MCF 10A (cell line): ENCODE results near the gene GPX3. TPM values are rescaled to one million over a fixed set of nuclear protein-coding genes. Genes with fewer than 3 reads are reported as not detected.
A peak's percentile ranks its signal among the peaks of the same experiment; 100 is the strongest.

Source experiments
- BruUV-seq: library from RNA; stranded (reverse); fragments of 400-500 nt; replicated peaks from 2 replicates; lab custom pipeline; 2021; lab: Mats Ljungman, UMichigan
- CTCF ChIA-PET: fragments of 300-600 bp; sonication (Branson Sonifier 250); formaldehyde crosslinking; extraction: SDS; loops from one replicate; lab custom pipeline; 2021; ENCODE audit warnings: antibody characterized with exemption, inconsistent platforms; lab: Yijun Ruan, JAX
- POLR2A ChIA-PET: fragments of 300-600, 350-650 bp; sonication (Branson Sonifier 250); formaldehyde crosslinking; extraction: SDS; loops from one replicate; lab custom pipeline; 2020; ENCODE audit warnings: antibody characterized with exemption, inconsistent platforms; lab: Yijun Ruan, JAX
- DNase-seq: peaks from one replicate; pipeline ENCODE4 v3.0.0-alpha.2; 2018; ENCODE audit not compliant: unreplicated experiment
- H3K27ac Mint-ChIP-seq: one replicate; pipeline ENCODE4 v1.8.0; 2022; ENCODE audit warnings: mild to moderate bottlenecking, low read depth, mixed read lengths; ENCODE audit not compliant: unreplicated experiment
- H3K27me3 Mint-ChIP-seq: one replicate; pipeline ENCODE4 v1.8.0; 2022; ENCODE audit warnings: mixed read lengths; ENCODE audit not compliant: insufficient read depth, unreplicated experiment
- H3K36me3 Mint-ChIP-seq: one replicate; pipeline ENCODE4 v1.8.0; 2022; ENCODE audit warnings: mild to moderate bottlenecking, moderate library complexity, mixed read lengths; ENCODE audit not compliant: insufficient read depth, unreplicated experiment
- H3K4me1 Mint-ChIP-seq: one replicate; pipeline ENCODE4 v1.8.0; 2022; ENCODE audit warnings: mixed read lengths; ENCODE audit not compliant: insufficient read depth, unreplicated experiment
- H3K4me3 Mint-ChIP-seq: one replicate; pipeline ENCODE4 v1.8.0; 2022; ENCODE audit warnings: mild to moderate bottlenecking, moderate library complexity, mixed read lengths; ENCODE audit not compliant: unreplicated experiment
- H3K9me3 Mint-ChIP-seq: one replicate; pipeline ENCODE4 v1.8.0; 2022; ENCODE audit warnings: mixed read lengths; ENCODE audit not compliant: unreplicated experiment
- intact Hi-C: fragments of 100-400 bp; cut with micrococcal nuclease; formaldehyde crosslinking; loops from 2 replicates; pipeline ENCODE4 v1.14.1; 2022
- total RNA-seq: library from RNA; stranded (reverse); gene quantifications from 2 replicates; pipeline ENCODE4 v1.2.3, GENCODE V29; 2022
- TF ChIP-seq, protein P1 (sequence below): fragments of 200-600 bp; IDR thresholded peaks from one replicate; pipeline ENCODE4 v1.8.0; 2022; ENCODE audit warnings: antibody characterized with exemption, mild to moderate bottlenecking; ENCODE audit not compliant: unreplicated experiment

The GPX3 gene
- total RNA-seq, 1 experiment from 2014 or later: not detected

DNA sequence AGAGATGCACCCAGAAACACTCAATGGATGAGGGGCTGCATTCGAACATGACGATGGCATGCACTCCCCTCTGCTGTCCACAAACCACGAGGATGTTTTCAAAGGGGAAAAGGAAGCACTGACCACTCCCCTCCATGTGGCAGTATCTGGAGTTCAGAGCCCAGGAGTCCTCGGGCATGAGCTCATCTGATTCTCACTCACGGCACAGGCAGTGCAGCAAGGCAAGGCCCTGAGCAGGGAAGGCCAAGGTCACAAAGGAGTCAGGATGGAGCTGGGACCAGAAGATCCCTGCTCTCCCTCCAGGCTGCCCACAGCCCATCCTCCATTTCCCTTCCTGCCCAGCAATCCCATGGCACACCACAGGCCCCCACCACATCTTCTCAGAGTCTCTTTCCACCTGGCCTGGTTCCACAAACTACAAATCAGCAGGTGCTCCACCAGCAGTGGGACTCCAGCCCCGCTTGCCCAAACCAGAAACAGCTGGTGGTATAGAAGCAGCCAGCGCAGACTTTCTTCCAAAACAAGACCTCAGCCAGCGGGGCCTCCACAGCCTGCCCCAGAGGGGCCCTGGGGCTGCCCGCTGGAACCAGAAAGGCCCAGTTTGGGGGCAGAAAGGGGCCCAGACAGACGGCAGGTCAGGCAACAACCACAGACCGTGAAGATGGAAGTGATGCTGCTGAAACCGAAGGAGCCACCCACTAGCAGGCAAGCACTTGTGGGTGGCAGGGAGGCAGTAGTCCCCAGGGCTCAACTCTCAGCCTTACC lies 48.2 kb downstream of the GPX3 start:
- BruUV-seq: no TSS peak
- intact Hi-C loops: no loop called here
- H3K4me1 Mint-ChIP-seq: peaks cover 41% of the 10 kb centered on the region
- TF ChIP-seq, protein P1, sequence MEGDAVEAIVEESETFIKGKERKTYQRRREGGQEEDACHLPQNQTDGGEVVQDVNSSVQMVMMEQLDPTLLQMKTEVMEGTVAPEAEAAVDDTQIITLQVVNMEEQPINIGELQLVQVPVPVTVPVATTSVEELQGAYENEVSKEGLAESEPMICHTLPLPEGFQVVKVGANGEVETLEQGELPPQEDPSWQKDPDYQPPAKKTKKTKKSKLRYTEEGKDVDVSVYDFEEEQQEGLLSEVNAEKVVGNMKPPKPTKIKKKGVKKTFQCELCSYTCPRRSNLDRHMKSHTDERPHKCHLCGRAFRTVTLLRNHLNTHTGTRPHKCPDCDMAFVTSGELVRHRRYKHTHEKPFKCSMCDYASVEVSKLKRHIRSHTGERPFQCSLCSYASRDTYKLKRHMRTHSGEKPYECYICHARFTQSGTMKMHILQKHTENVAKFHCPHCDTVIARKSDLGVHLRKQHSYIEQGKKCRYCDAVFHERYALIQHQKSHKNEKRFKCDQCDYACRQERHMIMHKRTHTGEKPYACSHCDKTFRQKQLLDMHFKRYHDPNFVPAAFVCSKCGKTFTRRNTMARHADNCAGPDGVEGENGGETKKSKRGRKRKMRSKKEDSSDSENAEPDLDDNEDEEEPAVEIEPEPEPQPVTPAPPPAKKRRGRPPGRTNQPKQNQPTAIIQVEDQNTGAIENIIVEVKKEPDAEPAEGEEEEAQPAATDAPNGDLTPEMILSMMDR: no peak
- H3K27ac Mint-ChIP-seq: peak overlapping the region; percentile 46
- ChIA-PET CTCF (interaction anchor here (0.5 to 40.7 kb wide), 9 partner anchors 10 to 466 kb away, joined by 3 to 1587 read pairs (median 4); no protein-coding TSS in a partner anchor), POLR2A (interaction anchor here (0.5 to 6.0 kb wide), 3 partner anchors 13 to 24 kb away, joined by 3 to 57 read pairs (median 3); partner anchors contain the start of gene TNIP1)
- H3K9me3 Mint-ChIP-seq: no peaks in the 10 kb centered on the region
- no peak for DNase-seq
- H3K27me3 Mint-ChIP-seq: no peaks in the 10 kb centered on the region
- H3K4me3 Mint-ChIP-seq: no peak overlapping the region
- H3K36me3 Mint-ChIP-seq: peaks cover 67% of the 10 kb centered on the region

DNA sequence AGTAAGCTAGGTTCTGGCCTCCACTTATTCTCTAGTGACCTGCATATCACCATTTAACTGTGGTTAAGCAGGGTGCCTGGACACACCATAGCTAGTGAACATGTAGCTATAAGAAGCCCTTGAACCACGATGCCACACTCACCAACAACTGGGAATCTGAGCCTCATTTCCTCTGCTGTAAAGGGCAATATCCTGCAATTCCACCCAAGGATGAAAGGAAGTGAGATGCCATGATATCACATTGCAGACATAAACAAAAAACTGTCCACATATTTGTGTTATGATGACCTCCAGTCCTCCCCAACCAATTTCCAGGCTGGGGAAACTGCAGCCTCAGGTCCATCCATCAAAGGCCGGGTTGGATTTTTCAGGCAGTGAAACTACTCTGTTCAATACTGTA lies 50.1 kb downstream of the GPX3 start:
- H3K27me3 Mint-ChIP-seq: no peaks in the 10 kb centered on the region
- ChIA-PET CTCF (interaction anchor here (0.6 to 40.7 kb wide), 9 partner anchors 11 to 292 kb away, joined by 3 to 1587 read pairs (median 5); partner anchors contain the start of genes IRGM and SMIM3), POLR2A (interaction anchor here (1.0 to 6.0 kb wide), 2 partner anchors 10 to 12 kb away, joined by 4 to 57 read pairs; partner anchors contain the start of gene TNIP1)
- TF ChIP-seq, protein P1: no peak
- intact Hi-C loops: no loop called here
- peak overlapping the region; percentile 78 for H3K27ac Mint-ChIP-seq
- peaks cover 72% of the 10 kb centered on the region for H3K36me3 Mint-ChIP-seq
- H3K9me3 Mint-ChIP-seq: no peaks in the 10 kb centered on the region
- no TSS peak for BruUV-seq
- no peak for DNase-seq
- H3K4me3 Mint-ChIP-seq: no peak overlapping the region
- peaks cover 41% of the 10 kb centered on the region for H3K4me1 Mint-ChIP-seq

DNA sequence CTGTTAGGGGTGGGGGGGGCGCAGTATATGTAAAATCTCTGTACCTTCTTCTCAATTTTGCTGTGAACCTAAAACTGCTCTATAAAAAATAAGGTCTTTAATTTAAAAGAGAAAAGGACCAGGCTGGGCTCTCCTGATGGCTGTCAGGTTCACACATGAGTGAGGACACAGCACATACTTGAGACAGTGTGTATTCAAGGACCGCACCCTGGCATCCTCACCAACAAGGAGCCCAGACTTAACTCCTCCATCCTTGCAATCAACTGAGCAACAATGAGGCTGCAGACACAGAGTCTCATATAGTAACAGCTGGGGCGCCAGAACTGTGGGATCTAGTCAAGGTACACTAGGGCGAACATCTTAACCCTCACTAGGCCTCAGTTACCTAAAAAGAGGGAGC lies 50.6 kb downstream of the GPX3 start:
- no TSS peak for BruUV-seq
- TF ChIP-seq, protein P1: no peak
- Mint-ChIP-seq H3K36me3 (peaks cover 74% of the 10 kb centered on the region), H3K9me3 (no peaks in the 10 kb centered on the region), H3K27ac (peak overlapping the region; percentile 78), H3K4me1 (peaks cover 47% of the 10 kb centered on the region), H3K4me3 (no peak overlapping the region), H3K27me3 (no peaks in the 10 kb centered on the region)
- intact Hi-C loops: no loop called here
- DNase-seq: no peak
- CTCF ChIA-PET: interaction anchor here (0.6 to 40.7 kb wide), 13 partner anchors 8 to 511 kb away, joined by 3 to 1587 read pairs (median 3); partner anchors contain the start of genes IRGM, SMIM3 and TNIP1
- POLR2A ChIA-PET: interaction anchor here (0.9 to 6.0 kb wide), 3 partner anchors 9 to 182 kb away, joined by 4 to 57 read pairs (median 6); partner anchors contain the start of genes GM2A and TNIP1
